ENCODE measurements around the gene GPR155. TPM values are rescaled to one million over a fixed set of nuclear protein-coding genes. Genes with fewer than 3 reads are reported as not detected.

GPR155 gene
- total and polyA plus RNA-seq, 2 of the 4 experiments (the other 2 are of a cell fraction): 2.3 to 3.4 TPM

DNA sequence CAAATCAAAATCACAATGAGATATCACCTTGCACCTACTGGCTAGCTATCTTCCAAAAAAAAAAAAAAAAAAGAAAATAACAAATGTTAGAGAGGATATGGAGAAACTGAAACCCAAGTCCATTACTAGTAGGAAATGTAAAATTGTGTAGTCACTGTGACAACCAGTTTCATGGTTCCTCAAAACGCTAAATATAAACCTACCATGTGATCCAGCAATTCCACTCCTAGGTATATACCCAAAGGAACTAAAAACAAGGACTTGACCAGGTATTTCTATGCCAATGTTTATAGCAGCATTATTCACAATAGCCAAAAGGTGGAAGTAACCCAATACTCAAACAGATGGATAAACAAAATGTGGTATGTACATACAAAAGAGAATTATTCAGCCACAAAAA, 103.0 kb downstream of the GPR155 start:
- Histone ChIP-seq H4K91ac (ENCODE audit: insufficient read depth, low read depth, low read length) (no peak overlapping the region), H3K9me3 (ENCODE audit: control insufficient read depth, insufficient read depth, low read length) (no peaks in the 10 kb centered on the region), H3K27ac (ENCODE audit: insufficient read depth, low read length) (no peak overlapping the region), H2BK20ac (ENCODE audit: low read depth, low read length) (no peak overlapping the region), H2AFZ (replicated peaks; ENCODE audit: low read length, poor library complexity) (no peak overlapping the region), H3K14ac (replicated peaks; ENCODE audit: low read depth, low read length) (no peak overlapping the region), H3K27me3 (ENCODE audit: control insufficient read depth, insufficient read depth, low read length) (no peaks in the 10 kb centered on the region), H2BK120ac (ENCODE audit: low read depth, low read length) (no peak overlapping the region), H3K9ac (ENCODE audit: low read depth, low read length) (no peak overlapping the region), H2AK9ac (replicated peaks; ENCODE audit: low read depth, low read length, poor library complexity) (no peak overlapping the region), H3K56ac (ENCODE audit: extremely low read depth, insufficient read depth, low read length) (no peak overlapping the region), H4K8ac (ENCODE audit: low read depth in 2 of 2, low read length in 2 of 2) (no peak overlapping the region), H3K4me2 (ENCODE audit: low read depth, low read length) (no peak overlapping the region), H3K4me3 (ENCODE audit: insufficient read depth, low read depth, low read length) (no peak overlapping the region), H3K79me1 (ENCODE audit: low read depth in 1 of 2, low read length in 2 of 2) (peaks cover 11 to 26% of the 10 kb centered on the region in 2 experiments), H2BK5ac (ENCODE audit: low read depth, low read length, poor library complexity, severe bottlenecking) (no peak overlapping the region), H4K5ac (ENCODE audit: low read depth, low read length) (no peak overlapping the region), H2BK15ac (ENCODE audit: low read depth, low read length) (no peak overlapping the region), H4K20me1 (ENCODE audit: insufficient read depth, low read length) (peaks cover 3% of the 10 kb centered on the region), H3K9me1 (ENCODE audit: insufficient read depth, low read length) (no peaks in the 10 kb centered on the region), H3K36me3 (ENCODE audit: control insufficient read depth, insufficient read depth, low read length) (peaks cover 24% of the 10 kb centered on the region), H3K4ac (ENCODE audit: low read depth, low read length) (no peak overlapping the region), H3K4me1 (ENCODE audit: control insufficient read depth, insufficient read depth, low read length) (no peaks in the 10 kb centered on the region), H3K23ac (ENCODE audit: low read depth, low read length) (no peak overlapping the region), H3K18ac (ENCODE audit: low read depth, low read length) (no peak overlapping the region), H2AK5ac (ENCODE audit: low read depth, low read length) (no peak overlapping the region)
- dilution Hi-C loops (cut with HindIII; ENCODE audit: low sequenced_read_pairs, unreplicated experiment) (no loop called here), in situ Hi-C loops (cut with MboI; ENCODE audit: low sequenced_read_pairs) (no loop called here), intact Hi-C loops (cut with micrococcal nuclease) (no loop called here)
- ChIA-PET CTCF (interaction anchor here (0.6 kb wide), 1 partner anchor 620 kb away, joined by 5 read pairs; no protein-coding TSS in a partner anchor), POLR2A (ENCODE audit: unreplicated experiment) (interaction anchor here (0.6 kb wide), 1 partner anchor 1355 kb away, joined by 5 read pairs; no protein-coding TSS in a partner anchor)
- TF ChIP-seq ELK1 (IDR thresholded peaks at IDR 0.05; ENCODE audit: borderline replicate concordance, low read depth, low read length) (no peak), FOS (IDR thresholded peaks at IDR 0.05; ENCODE audit: low read depth, low read length) (no peak), SMC3 (IDR thresholded peaks at IDR 0.05; ENCODE audit: low read depth, low read length) (no peak), POLR2A (IDR thresholded peaks at IDR 0.05; ENCODE audit: low read depth, low read length) (no peak), NFE2L2 (IDR thresholded peaks at IDR 0.05; ENCODE audit: low read depth, low read length) (no peak)
- no peak for ATAC-seq (ENCODE audit: low read depth)
- WGBS, 2 experiments (ENCODE audit: extremely low coverage in 2 of 2, insufficient read length in 1 of 2): no CpG with 5 or more reads among the region's 1 CpG
- no peak for DNase-seq
- BruUV-seq (replicated peaks): no TSS peak

Other genes with a start within 250 kb of the GPR155 start
- gene OLA1, start 238.5 kb downstream of the GPR155 start, total RNA-seq (2012; rRNA removed): 54.7 and 118 TPM in 2 replicates
- 56.2 and 71.2 TPM in 2 replicates for gene OLA1, start 238.5 kb downstream of the GPR155 start, polyA plus RNA-seq (2012; rRNA removed)
- gene SP9, start 152.1 kb downstream of the GPR155 start, total RNA-seq (2012; rRNA removed): not detected in 2 replicates
- gene SP9, start 152.1 kb downstream of the GPR155 start, polyA plus RNA-seq (2012; rRNA removed): not detected in 2 replicates
- 9.9 and 18.6 TPM in 2 replicates for gene SCRN3, start 91.3 kb downstream of the GPR155 start, total RNA-seq (2012; rRNA removed)
- gene SCRN3, start 91.3 kb downstream of the GPR155 start, polyA plus RNA-seq (2012; rRNA removed): 8.0 and 11.4 TPM in 2 replicates
- gene WIPF1, start 110.8 kb upstream of the GPR155 start, total RNA-seq (2012; rRNA removed): 2.7 and 3.3 TPM in 2 replicates
- gene WIPF1, start 110.8 kb upstream of the GPR155 start, polyA plus RNA-seq (2012; rRNA removed): 13.5 and 14.2 TPM in 2 replicates

Measured in IMR-90 (cell line).